ENCODE data around the gene EFCAB9.
"Not testable (repeated sequence)": the region's sequence is repeated elsewhere in the genome, so short reads cannot be mapped to it uniquely, and the experiment has no call there.

The EFCAB9 gene

DNA sequence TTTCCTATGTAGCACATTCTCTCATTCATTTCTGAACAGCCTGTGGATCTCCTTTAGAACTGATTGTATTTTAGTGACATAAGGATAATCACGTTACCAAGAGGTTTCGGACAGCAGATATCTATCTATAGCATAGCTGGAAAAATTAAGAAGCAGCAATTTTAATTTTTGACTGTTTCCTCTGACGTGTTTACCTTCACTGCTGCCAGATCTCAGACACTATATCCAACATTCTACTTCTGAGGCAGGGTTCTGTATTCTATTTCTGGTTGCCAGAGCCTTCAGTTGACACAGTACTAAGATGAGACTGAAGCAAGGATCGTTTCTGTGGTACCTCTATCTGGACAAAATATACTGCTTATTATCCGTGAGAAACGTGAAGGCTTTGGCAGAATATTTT lies at the start of gene EFCAB9:
Gene EFCAB9 (plus strand): TSS at position 301 of the 400 bp plus-strand sequence. CDS start 1 bp downstream, at position 302.
- DNase-seq (ENCODE audit: low read depth) = no peak

DNA sequence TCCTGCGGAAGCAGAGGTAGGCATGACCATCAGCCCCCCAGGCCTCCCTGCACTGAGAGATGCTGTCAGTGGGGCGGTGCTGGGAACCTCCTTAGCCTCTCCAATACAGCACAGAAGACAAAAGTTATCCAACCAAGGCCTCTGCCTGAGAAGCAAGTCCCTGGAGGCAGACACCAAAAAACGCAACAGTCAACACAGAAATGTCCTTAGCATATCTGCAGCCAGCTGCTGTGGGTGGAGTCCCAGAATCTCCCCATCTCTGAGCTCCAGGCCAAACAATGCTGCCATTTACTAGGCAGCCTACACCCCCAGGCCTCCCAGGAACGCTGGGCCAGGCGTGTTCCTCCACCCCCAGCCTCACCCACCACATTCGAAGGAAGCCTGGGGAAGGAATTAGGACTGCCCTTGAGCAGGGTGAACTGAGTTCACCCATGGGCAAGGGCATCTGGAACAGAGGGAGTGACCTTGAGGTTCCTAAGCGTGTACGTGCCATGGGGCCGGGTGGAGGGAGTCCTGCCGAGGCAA lies 49.6 kb upstream of the EFCAB9 start:
- no peak for DNase-seq (ENCODE audit: low read depth)

DNA sequence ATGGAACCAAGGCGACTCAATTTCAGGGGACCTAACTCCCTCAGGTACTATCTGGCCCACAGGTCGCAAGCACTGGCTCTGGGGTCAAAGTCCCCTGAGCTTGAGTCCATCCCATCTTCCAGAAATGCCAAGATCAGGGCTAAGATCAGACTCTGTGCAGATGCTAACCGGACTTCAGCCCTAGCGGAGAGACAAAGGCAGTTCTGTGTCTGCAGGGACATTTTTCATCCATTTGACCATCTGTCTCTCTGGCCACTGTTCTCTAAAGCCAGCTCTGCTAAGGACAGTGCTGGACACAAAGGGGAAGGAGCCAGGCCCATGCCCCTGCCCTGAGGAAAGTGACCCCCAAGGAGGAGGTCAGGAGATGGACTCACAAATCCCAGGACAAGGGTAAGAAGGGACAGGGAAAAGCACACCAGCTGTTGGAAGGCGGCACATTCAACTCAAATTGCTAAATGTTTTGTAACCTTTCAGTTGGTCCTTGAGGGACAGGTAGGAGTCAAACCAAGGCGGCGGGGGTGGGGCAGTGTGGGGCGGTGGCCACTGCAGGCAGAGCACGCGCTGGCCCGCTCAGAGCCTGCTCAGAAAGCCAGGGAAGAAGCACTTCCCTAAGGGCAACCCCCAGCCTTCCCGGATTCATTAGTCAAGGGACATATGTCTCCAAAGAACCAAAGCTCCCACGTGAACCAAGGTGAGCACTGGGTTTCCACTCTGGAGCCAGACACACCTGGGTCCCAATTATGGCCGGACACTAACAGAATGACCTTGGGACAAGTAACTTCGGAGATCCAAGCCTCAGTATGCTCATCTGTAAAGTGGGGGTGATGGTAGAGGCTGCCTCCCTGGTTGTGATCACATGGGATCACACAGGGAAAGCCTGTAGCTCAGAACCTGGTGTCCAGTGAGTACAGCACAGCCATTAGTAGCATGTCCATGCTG lies 48.8 kb upstream of the EFCAB9 start:
- no peak for DNase-seq (ENCODE audit: low read depth)

DNA sequence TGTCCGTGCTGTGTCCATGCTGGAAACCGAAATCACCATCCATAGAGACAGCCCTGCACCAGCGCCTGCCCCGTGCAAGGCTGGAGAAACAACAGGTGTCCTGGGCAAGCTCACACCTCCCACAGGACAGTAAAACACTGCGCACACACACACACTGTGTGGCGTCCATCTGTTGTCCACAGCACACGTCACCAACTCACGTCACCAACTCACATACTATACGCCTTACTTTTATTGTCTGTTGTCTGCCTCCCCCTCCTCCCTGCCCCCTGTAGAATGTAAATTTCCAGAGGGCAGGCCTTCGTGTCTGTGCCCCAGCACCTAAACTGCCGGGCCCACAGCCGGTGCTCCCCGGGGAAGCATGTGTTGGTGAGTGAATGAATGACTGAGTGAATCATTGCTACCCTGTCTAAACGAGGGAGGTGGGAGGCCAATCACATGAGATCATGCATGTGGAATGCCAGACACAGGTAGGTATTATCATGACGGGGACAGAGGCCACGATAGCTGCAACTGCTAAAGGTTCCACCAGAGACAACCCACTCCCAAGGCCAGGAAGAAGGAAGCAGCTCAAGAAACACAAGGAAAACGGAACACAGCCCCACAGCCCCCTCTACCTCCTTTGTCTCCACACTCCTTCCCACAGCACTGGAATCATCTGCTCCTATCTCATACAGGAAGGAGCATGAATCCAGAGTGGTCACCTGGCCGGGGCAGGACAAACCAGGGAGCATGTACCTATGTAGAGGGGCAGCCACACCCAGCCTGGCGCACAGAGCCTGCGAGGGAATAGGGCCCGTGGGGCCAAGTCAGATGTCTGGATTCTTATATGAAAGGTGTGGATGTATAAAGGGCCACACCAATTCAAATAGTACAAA lies 47.9 kb upstream of the EFCAB9 start:
- no peak for DNase-seq (ENCODE audit: low read depth)

DNA sequence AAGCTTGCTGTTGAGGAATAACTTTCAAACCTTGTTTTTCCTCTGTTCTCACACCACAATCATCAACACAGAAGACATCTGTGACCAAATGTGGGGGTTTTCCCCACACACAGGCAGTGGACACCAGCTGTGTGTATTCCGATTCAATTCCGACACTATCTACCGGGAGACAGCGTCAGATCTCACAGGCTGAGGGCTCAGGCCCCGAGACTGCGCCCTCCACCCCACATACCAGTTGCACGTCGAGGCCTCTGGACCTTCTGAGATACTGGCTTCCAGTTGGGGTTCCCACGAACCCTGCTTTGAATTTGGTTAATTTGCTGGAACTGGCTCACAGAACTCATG lies 47.3 kb upstream of the EFCAB9 start:
- DNase-seq (ENCODE audit: low read depth) = no peak

DNA sequence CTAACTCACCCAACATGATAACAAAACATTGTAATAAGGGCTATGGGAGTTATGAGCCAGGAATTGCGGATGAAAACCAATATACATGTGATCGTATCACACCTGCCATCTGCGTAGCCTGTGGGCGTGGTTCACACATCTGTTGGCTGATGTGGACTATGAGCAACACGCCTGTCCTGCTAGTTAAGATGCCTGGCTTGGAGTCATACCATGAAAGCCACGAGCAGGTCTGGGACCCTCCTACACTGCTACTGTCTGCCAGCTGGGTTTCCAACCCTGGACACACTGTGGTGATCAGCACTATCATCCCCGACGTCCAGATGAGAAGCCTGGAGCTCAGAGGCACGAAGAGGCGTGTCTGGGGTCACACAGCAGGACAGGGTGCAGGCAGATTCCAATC lies 46.1 kb upstream of the EFCAB9 start:
- no peak for DNase-seq (ENCODE audit: low read depth)

DNA sequence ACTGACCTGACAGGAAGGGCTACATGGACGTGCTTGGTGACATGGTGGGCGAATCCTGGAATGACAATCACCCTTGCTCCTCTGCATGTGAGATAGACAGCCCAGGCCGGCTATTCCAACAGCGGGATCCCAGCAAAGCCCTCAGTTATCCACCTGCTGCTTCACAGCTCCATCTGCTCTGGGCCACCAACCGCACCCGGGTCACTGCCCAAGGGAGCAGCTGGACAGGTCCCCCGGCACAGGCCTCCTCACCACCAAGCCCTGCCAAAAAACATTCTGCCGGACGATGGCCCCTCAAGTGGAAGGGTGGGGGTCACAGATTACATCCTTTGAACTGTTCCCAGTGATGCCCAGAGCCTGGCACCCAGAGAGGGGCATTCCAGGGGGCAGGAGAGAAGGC lies 45.6 kb upstream of the EFCAB9 start:
- no peak for DNase-seq (ENCODE audit: low read depth)

DNA sequence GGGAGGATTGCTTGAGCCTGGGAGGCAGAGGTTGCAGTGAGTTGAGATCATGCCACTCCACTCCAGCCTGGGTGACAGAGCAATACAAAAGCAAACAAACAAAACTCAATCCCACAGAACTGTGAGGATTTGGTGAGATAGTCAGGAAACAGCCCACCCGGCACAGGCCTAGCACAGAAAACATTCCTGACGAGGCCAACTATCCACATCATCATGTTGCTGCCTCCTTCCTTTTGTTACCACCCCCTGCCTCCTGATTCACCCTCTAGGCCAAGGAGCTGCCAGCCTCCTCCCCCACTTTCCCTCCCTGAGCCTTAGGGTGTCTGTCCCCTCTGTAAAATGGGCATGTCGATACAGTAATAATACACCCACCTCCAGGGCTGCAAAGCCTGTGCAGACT lies 44.9 kb upstream of the EFCAB9 start:
- no peak for DNase-seq (ENCODE audit: low read depth)

DNA sequence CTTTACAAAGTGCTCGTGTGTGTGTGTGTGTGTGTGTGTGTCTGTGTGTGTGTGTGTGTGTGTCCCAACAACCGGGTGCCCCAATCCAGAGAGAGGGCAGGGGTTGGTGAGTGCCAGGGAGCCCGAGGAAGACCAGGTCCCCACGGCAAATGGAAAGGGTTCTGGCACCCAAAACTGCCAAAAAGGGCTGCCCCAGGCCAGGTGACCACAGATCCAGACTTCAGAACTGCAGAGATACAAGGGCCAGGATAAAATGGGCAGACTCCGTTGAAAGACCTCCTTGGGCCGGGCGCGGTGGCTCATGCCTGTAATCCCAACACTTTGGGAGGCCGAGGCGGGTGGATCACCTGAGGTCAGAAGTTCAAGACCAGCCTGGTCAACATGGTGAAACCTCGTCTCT lies 44.5 kb upstream of the EFCAB9 start:
- not testable (repeated sequence) for DNase-seq (ENCODE audit: low read depth)

DNA sequence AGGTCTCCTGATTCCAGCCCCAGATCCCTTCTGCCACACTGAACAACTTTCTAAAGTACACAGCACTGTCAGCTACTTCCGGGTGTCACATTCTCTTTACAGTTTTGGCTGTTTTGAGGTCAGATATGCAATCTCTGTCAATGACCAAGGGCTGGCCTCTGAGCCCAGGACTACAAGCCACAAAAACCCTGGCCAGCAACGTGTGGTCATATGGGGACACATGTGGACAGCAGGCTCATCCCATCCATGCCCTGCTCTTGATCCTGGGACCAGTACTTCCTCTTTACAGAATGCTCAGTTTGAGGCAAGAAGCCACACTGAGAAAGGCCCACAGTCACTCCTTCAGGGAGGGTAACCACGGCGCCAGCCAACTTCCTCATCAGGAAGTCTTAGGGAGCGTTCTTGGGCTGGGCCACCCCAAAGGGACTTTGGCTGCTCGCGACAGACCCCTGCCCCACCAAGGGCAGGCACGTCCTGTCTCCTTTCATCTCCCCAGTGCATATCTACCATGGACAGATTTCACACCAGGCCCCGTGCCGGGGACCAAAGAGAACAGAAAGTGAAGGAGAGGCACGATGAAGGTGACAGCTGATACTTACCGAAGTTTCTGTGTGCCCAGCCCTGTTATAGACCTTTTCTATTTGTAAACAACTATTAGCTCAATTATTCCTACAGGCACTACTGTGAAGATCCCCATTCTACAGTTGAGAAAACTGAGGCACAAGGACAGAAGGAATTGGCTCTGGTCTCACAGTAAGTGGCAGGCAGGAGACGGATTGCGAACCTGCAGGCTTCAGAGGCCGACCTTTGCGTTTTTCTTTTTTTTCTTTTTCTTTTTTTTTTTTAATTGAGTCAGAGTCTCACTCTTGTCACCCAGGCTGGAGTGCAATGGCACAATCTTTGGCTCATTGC lies 43.2 kb upstream of the EFCAB9 start:
- DNase-seq (ENCODE audit: low read depth) = no peak

DNA sequence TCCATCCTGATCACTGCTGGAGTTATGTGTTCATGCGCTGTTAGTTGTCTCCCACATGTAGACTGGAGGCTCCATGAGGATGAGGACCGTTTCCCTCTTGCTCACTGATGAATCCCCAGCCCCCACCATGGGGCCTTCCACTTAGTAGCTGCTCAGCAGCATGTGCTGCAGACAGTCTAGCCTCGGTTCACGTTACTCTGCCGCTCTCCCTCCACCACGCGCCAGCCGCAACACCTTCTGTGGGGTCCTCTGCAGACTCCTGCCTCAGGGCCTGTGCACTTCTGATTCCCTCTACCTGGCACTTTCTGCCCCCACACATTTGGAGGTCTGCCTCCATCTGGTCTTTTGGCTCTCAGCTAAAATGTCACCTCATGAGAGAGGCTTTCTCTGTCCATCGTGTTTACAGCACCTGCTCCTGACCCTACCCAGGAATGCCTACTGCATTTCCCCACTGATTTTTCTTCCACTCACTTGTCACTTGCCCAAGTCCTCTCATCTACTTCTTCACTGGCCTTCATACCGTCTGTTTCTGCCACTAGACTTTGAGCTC lies 42.2 kb upstream of the EFCAB9 start:
- DNase-seq (ENCODE audit: low read depth) = no peak

DNA sequence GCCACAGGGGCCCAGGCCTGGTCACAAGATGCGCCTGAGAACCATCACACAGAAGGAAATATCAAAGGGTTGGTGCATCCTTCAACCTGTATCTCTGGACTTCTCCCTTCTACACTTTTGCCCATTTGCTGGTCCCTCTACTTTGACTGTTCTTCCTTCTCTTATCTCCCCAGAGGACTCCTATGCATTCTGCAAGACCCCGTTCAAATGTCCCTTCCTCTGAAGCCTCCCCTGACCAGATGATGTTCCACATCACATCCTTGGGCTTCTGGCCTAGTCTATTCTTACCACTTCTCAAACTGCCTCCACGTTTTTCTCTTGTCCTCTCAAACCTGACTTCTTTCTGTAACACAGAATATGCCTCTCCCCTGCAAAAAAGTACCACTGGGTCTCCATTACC lies 40.3 kb upstream of the EFCAB9 start:
- DNase-seq (ENCODE audit: low read depth) = no peak

DNA sequence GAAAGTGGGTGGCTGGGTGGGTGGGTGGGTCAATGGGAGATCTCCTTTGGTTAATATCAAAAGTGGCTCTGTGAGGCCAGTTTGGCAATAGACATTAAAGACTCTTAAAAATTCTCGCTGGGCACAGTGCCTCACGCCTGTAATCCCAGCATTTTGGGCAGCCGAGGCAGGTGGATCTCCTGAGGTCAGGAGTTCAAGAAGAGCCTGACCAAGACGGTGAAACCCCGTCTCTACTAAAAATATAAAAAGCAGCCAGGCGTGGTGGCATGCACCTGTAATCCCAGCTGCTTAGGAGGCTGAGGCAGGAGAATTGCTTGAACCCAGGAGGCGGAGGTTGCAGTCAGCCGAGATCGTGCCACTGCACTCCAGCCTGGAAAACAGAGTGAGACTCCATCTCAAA lies 38.9 kb upstream of the EFCAB9 start:
- not testable (repeated sequence) for DNase-seq (ENCODE audit: low read depth)

DNA sequence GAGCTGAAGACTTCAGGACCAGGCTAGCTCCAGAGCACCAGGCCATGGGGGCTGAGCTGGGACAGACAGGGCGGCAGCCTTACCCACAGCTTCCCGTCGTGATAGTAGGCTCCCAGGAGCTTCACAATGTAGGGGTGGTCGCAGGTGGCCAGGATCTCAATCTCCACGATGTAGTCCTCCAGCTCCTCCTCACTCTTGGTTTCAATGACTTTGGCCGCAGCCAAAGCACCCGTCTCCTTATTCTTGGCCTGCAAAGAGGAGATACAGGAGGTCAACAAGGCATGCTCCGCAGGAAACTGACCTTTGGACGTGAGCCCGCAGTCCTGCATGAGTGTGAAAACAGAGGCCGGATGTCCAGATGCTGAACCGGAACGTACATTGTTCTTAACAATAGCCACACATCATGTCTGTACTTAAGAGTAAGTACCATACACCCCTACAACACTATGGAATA lies 37.4 kb upstream of the EFCAB9 start:
- DNase-seq (ENCODE audit: low read depth) = no peak

DNA sequence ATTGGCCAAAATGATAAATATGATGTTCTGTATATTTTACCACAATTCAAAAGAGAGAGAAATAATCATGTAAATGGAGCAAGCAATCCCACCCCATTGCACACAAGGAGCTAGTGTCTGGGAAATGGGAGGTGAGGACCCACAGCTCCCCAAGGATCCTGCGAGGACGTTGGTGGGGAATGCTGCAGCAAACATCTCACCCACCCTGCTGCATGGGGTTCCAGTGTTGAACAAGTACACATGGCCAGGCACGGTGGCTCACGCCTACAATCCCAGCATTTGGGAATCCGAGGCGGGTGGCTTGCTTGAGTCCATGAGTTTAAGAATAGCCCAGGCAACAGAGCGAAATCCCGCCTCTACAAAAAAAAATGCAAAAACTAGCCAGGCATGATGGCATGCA lies 35.0 kb upstream of the EFCAB9 start:
- DNase-seq (ENCODE audit: low read depth) = no peak

DNA sequence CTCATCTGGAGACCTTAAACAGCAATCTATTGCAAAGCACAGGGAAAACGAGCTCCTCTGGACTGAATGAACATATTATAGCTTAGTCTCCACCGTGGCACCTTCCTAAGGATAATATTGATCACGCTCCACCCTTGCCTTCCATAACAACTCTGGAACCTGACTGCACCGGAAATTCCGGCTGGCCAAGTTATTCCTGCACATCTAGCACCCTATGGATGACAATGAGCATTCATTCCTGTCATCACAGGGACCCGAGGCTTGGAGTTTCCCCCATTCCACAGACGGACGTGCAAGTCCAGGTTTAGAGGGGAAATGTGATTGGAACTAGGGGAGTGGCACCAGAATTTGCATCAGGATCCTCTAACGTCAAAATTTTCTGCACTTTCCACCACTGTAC lies 33.5 kb upstream of the EFCAB9 start:
- DNase-seq (ENCODE audit: low read depth) = no peak

DNA sequence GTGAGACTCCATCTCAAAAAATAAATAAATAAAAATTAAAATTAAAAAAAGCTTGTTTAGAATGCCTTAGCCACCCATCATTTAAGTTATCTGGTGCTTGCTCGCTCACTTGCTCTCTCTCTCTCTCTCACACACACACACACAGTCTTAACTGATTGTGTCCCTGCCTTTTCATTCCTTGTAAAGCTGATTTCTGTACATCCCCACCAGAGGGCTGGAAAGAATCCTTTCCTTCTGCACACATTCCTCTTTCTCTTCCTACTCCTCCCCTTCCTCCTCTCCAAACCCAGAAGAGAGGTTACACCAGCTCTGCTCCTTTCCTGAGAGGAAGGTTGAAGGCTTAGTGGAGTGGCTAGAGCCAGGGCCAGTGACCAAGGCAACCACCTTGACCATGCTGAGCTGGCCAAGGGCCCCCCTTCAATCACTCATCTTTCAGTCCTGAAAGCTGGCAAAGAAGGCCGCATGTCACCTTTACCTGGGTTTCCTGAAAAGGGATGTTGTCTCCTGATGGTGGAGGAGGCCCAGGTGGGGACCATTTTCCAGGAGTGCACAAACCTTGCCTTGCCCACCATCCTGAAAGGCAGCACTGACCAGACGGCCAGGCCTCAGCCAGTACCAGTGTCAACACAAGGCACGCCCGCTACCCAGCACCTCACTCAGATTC lies 31.5 kb upstream of the EFCAB9 start:
- DNase-seq (ENCODE audit: low read depth) = no peak

DNA sequence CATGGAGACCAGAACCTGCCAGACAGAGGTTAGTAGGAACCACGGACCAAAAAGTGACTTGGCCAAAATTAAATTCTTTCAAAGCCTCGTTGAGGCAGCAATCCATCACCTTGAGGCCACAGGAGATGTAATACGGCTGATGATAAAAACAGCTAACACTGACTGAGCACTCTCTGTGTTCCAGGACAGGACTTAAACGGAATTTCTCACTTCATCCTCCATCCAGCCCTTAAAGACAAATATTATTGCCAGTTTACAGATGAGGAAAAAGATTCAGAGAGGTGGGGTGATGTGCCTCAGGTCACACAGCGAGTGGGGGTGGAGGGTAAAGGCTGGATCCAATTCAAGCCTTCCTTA lies 31.0 kb upstream of the EFCAB9 start:
- no peak for DNase-seq (ENCODE audit: low read depth)

DNA sequence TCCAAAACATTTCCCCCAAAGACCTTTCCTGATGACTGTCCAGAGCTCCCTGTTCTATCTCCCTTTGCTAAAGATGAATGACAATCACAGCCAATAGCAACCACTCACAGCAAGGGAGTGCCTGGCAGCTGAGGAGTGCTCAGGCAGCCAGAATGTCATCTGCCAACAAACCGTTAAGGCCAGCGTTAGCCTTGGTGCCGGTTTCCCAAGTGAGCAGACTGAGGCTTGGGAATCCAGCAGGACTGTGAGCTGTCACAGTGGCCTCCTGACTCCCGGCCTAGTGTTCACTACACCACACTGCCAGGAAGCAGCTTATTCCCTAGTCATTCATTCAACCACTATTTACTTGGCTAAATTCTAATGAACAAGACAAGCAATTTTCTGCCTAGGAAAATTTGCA lies 30.6 kb upstream of the EFCAB9 start:
- DNase-seq (ENCODE audit: low read depth) = no peak

DNA sequence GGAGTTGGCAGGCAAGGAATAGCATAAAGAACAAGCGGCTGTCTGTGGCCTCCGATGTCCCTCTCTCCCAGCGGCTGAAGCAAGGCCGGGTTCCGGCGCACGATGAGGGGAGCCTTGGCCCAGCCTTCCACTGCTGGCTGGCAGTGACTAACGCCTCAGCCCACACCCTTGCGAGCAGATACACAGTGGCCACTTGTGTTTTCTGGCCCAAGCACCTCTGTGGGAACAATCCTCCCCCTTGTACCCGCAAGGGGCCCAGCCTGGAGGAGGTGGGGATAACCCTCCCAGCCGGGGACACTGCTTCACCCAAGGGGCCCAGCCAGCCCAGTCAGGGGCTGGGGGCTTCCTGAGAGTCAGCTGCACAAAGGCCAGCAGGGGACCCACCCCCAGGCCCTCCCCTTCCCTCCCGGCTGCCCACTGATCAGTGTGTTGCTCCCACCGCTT lies 29.2 kb upstream of the EFCAB9 start:
- no peak for DNase-seq (ENCODE audit: low read depth)

DNA sequence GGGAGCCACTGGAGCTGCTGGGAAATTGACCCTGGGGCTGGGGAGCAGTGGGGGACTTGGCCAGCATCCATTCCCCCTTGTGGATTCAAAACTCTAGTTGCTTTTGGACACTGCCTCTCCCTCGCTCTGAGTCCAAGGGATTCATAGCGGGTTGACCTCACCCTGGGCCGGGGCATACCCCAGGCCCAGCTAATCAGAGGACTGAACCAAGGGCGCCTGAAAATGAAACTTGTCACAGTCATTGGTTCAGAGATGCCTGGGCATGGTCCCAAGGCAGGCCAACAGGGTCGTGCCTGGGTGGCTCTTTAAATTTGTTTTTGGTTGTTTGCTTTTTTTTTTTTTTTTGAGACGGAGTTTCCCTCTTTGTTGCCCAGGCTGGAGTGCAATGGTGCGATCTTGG lies 28.5 kb upstream of the EFCAB9 start:
- no peak for DNase-seq (ENCODE audit: low read depth)

Data from activated T-cell treated with anti-CD3 and anti-CD28 coated beads for 1 hour (primary cell).